MCF 10A (cell line): ENCODE measurements around the gene PLXNA1. TPM values are rescaled to one million over a fixed set of nuclear protein-coding genes. Genes with fewer than 3 reads are reported as not detected.
A peak's percentile ranks its signal among the peaks of the same experiment; 100 is the strongest.

Source experiments
- BruUV-seq: library from RNA; stranded (reverse); fragments of 400-500 nt; replicated peaks from 2 replicates; lab custom pipeline; 2021; lab: Mats Ljungman, UMichigan
- CTCF ChIA-PET: fragments of 300-600 bp; sonication (Branson Sonifier 250); formaldehyde crosslinking; extraction: SDS; loops from one replicate; lab custom pipeline; 2021; ENCODE audit warnings: antibody characterized with exemption, inconsistent platforms; lab: Yijun Ruan, JAX
- POLR2A ChIA-PET: fragments of 300-600, 350-650 bp; sonication (Branson Sonifier 250); formaldehyde crosslinking; extraction: SDS; loops from one replicate; lab custom pipeline; 2020; ENCODE audit warnings: antibody characterized with exemption, inconsistent platforms; lab: Yijun Ruan, JAX
- DNase-seq: peaks from one replicate; pipeline ENCODE4 v3.0.0-alpha.2; 2018; ENCODE audit not compliant: unreplicated experiment
- H3K27ac Mint-ChIP-seq: one replicate; pipeline ENCODE4 v1.8.0; 2022; ENCODE audit warnings: mild to moderate bottlenecking, low read depth, mixed read lengths; ENCODE audit not compliant: unreplicated experiment
- H3K27me3 Mint-ChIP-seq: one replicate; pipeline ENCODE4 v1.8.0; 2022; ENCODE audit warnings: mixed read lengths; ENCODE audit not compliant: insufficient read depth, unreplicated experiment
- H3K36me3 Mint-ChIP-seq: one replicate; pipeline ENCODE4 v1.8.0; 2022; ENCODE audit warnings: mild to moderate bottlenecking, moderate library complexity, mixed read lengths; ENCODE audit not compliant: insufficient read depth, unreplicated experiment
- H3K4me1 Mint-ChIP-seq: one replicate; pipeline ENCODE4 v1.8.0; 2022; ENCODE audit warnings: mixed read lengths; ENCODE audit not compliant: insufficient read depth, unreplicated experiment
- H3K4me3 Mint-ChIP-seq: one replicate; pipeline ENCODE4 v1.8.0; 2022; ENCODE audit warnings: mild to moderate bottlenecking, moderate library complexity, mixed read lengths; ENCODE audit not compliant: unreplicated experiment
- H3K9me3 Mint-ChIP-seq: one replicate; pipeline ENCODE4 v1.8.0; 2022; ENCODE audit warnings: mixed read lengths; ENCODE audit not compliant: unreplicated experiment
- CTCF ChIP-seq: fragments of 200-600 bp; IDR thresholded peaks from one replicate; pipeline ENCODE4 v1.8.0; 2022; ENCODE audit warnings: antibody characterized with exemption, mild to moderate bottlenecking; ENCODE audit not compliant: unreplicated experiment
- intact Hi-C: fragments of 100-400 bp; cut with micrococcal nuclease; formaldehyde crosslinking; loops from 2 replicates; pipeline ENCODE4 v1.14.1; 2022
- total RNA-seq: library from RNA; stranded (reverse); gene quantifications from 2 replicates; pipeline ENCODE4 v1.2.3, GENCODE V29; 2022

Gene PLXNA1
- total RNA-seq, 1 experiment from 2014 or later: 48.4 TPM

- CTCF ChIA-PET: interaction anchor here (0.6 to 1.1 kb wide), 4 partner anchors 9 to 309 kb away, joined by 3 to 4 read pairs (median 4); partner anchors contain the start of gene PLXNA1
- Mint-ChIP-seq H3K4me3 (no peak overlapping the region), H3K27me3 (no peaks in the 10 kb centered on the region)
These were observed 21.9 kb downstream of the PLXNA1 start for GRCh38 chr3:127004641-127005397.

GRCh38 chr3:127005864-127006500 is 23.1 kb downstream of the PLXNA1 start:
- no peak for TF ChIP-seq CTCF
- Mint-ChIP-seq H3K27ac (no peak overlapping the region), H3K4me3 (no peak overlapping the region), H3K27me3 (no peaks in the 10 kb centered on the region), H3K9me3 (no peaks in the 10 kb centered on the region), H3K36me3 (peaks cover 28% of the 10 kb centered on the region), H3K4me1 (peaks cover 23% of the 10 kb centered on the region)
- ChIA-PET POLR2A (interaction anchor here (0.6 to 0.9 kb wide), 2 partner anchors 451 to 515 kb away, joined by 3 to 4 read pairs; no protein-coding TSS in a partner anchor), CTCF (interaction anchor here (0.8 to 1.5 kb wide), 3 partner anchors 29 to 254 kb away, joined by 3 to 5 read pairs (median 3); no protein-coding TSS in a partner anchor)
- intact Hi-C loops: no loop called here
- BruUV-seq: no TSS peak
- peak; percentile 81 for DNase-seq

More at GRCh38 chr3:127004641-127005397, 21.9 kb downstream of the PLXNA1 start:
- Mint-ChIP-seq H3K9me3 (no peaks in the 10 kb centered on the region), H3K4me1 (peaks cover 23% of the 10 kb centered on the region), H3K36me3 (peaks cover 23% of the 10 kb centered on the region), H3K27ac (peak overlapping the region; percentile 50)
- DNase-seq: no peak
- no peak for TF ChIP-seq CTCF
- intact Hi-C loops: no loop called here
- no TSS peak for BruUV-seq
- POLR2A ChIA-PET: no interaction called here

- Mint-ChIP-seq H3K9me3 (no peaks in the 10 kb centered on the region), H3K27ac (no peak overlapping the region), H3K4me3 (peak overlapping the region; percentile 36), H3K36me3 (peaks cover 31% of the 10 kb centered on the region), H3K27me3 (no peaks in the 10 kb centered on the region), H3K4me1 (peaks cover 24% of the 10 kb centered on the region)
- no peak for TF ChIP-seq CTCF
- POLR2A ChIA-PET: interaction anchor here (0.6 to 1.4 kb wide), 5 partner anchors 15 to 450 kb away, joined by 3 to 4 read pairs (median 3); no protein-coding TSS in a partner anchor
- peak; percentile 69 for DNase-seq
- CTCF ChIA-PET: interaction anchor here (0.8 to 1.5 kb wide), 3 partner anchors 29 to 255 kb away, joined by 3 to 5 read pairs (median 3); no protein-coding TSS in a partner anchor
- BruUV-seq: no TSS peak
- intact Hi-C loops: no loop called here
These were observed 24.0 kb downstream of the PLXNA1 start for GRCh38 chr3:127006781-127007436.
